Measurements from ENCODE around the gene CES4A.
A peak's percentile ranks its signal among the peaks of the same experiment; 100 is the strongest.
"Not testable (repeated sequence)": the region's sequence is repeated elsewhere in the genome, so short reads cannot be mapped to it uniquely, and the experiment has no call there.

The CES4A gene

DNA sequence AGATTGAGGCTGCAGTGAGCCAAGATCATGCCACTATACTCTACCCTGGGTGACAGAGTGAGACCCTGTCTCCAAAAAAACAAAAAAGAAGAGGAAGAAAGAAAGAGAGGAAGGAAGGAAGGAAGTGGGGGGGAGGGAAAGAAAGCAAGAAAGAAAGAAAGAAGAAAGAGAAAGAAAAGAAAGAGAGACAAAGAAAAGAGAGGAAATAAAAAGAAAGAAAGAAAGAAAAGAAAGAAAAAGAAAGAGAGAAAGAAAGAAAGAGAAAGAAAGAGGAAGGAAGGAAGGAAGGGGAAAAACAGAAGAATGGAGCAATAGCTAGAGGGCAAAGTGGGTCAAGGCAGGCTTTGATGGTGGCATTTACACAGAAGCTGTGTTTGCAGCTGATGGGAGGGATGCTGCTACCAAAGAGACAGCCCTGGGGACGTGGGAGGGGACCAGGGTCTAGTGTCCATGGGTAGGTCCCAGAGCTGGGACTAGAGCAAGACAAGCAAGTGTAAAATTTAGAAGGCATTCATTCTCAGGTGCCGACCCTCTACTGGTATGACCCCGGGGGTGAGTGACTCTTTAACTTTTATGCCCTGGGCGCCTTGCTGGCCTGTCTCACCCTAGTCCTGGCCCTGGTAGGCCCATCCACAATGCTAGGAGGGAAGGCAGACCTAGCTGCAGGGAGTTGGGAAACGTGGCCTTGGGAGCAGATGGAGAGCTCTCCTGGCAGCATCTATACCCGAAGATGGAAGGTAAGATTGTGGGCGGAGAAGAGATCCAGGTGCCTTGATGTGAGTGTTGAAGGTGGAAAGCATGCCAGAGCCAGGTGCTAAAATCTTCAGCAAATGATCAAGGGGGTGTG lies 29.3 kb upstream of the CES4A start:
- no peak for DNase-seq

DNA sequence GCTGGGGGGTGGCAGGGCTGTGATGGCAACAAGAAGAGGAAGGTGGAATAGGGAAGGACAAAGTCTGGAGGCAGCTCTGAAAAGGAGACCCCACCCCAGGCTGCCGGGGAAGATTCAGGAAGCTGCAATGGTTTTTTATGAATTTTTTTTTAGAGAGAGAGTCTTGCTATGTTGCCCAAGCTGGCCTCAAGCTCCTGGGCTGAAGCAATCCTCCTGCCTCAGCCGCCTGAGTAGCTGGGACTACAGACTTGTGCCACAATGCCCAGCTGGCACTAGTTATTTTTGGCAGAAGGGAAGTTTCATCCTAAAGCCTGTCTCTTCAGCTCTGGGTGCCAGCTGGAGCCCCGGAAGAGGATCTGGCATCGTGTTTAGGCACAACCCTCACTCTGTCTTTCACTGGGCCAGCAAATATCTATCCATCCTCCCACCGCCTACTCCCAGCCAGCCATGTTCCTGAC lies 28.7 kb upstream of the CES4A start:
- DNase-seq, result no peak

DNA sequence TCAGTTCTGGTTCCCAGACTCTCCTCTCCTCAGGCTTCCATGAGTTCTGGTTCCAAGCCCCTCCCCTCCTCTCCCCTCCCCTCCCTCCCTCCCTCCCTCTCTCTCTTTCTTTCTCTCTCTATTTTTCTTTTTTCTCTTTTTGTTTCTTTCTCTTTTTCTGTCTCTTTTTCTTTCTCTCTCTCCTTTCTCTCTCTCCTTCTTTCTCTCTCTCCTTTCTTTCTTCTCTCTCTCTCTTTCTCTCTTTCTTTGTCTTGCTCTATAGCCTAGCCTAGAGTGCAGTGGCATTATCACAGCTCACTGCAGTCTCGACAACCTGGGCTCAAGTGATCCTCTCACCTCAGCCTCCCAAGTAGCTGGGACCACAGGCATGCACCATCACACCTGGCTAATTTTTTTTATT lies 28.1 kb upstream of the CES4A start:
- no peak for DNase-seq

DNA sequence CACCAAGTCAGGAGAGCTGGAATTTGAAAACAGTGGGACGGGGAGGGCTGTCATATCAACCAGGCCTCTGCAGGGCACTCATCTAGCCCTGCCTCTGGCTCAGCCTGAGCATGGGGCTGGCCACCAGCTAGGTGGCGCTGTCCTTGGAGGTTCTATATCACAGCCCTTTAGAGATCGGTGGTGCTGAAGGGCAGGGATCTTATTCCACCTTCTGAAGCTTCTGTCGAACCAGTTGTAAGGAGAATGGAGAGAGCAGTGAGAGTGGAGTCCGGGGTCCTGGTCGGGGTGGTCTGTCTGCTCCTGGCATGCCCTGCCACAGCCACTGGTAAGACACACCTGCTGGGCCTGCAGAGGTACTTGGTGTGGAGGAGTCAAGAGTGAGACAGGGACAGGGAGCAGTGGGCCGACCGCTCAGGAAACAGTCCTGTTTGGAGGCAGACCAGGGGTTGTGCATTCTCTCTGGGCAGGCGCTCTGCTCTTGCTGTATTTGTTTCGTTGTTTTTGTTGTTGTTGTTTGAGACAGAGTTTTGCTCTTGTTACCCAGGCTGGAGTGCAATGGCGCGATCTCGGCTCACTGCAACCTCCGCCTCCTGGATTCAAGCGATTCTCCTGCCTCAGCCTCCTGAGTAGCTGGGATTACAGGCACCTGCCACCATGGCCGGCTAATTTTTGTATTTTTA lies 27.2 kb upstream of the CES4A start, which contains the start of gene CES3:
Gene CES3, plus strand, starts transcription at position 202 of the 680 bp plus-strand sequence. Its CDS starts 42 bp downstream, at position 244.
- peak; percentile 93 for DNase-seq

DNA sequence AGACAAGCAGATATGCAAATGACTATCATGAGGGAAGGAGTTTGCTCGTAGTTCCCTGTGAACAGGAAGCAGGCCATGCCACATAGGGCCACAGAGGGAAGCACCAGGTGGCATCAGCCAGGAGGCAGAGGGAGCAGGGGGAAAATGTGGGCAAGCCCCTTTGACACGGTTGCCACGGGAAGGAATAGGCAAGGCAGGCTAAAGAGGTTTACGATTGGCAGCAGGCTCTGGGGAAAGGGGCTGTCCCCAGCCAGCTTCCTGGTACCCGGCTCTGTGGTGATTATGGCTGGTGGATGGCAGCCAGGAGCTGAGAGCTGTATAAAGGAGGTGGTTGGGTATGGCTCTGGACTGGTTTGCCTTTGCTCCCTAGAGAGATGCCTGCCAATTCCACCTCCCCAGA lies 26.5 kb upstream of the CES4A start:
- DNase-seq, result peak; percentile 10

DNA sequence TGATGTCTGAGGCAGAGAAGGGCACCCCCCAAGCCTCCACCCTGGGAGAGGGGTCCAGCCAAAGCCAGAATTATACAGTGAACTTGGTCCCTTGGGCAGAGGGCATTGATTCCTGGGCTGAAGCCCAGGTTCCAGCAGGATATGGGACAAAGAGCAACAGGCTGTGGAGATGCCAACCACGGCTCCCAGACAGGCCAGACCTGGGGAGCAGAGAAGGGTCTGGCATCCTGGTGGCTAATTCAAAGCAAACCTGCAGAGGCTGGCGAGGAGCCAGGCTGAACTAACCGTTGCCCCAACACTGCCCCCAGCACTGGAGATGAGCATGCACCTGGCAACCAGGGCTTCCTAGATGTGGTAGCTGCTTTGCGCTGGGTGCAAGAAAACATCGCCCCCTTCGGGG lies 24.3 kb upstream of the CES4A start:
- no peak for DNase-seq

DNA sequence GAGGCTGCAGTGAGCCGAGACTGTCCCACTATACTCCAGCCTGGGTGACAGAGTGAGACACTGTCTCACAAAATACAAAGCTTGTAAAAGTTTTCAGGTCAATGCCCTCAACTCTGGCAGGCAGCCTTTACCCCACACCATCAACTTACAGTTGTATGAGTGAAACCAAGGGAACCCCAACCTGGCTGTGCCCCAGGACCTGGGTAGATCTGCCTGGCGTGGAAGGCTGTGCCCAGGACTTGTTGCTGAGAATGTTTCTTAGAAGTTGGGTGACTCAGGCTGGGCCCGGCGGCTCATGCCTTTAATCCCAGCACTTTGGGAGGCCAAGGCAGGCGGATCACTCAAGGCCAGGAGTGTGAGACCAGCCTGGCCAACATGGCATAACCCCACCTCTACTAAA lies 19.5 kb upstream of the CES4A start:
- no peak for DNase-seq

DNA sequence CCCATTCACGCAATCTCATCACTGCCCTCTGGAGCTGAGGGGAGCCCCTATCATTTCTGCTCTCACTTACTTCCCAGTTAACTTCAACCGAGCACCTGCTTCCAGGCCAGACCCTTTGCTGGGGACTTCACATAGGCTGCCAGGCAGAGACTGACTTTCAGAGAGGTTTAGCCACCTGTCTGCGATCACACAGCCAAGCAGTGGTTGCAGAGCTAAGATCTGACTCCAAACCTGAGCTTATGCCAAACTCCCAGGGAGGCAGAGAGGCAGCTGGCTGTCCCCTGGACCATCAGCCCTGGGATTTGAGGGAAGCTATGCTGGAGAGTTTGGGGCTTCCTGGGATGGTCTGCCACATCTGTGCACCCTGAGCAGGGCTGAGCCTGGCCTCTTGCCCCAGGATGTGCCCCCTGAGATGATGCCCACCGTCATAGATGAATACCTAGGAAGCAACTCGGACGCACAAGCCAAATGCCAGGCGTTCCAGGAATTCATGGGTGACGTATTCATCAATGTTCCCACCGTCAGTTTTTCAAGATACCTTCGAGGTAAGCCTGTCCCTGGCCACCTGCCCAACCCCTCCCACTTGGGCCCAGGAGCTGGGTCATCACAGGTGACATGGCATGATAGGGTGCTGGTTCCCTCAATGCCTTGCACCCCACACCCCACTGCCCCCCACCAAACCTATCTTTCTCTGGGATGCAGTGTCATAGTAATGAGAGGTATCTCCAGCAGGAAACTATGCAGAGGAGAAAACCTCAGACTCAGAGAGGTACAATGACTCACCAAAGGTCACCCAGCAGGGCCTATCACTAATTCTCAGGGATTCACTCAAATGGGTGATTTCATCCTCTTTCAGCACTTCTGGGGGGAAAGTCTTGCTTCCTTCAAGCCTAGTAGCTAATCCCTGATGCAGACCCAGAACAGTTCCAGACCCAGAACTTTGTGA lies 17.3 kb upstream of the CES4A start:
- DNase-seq, result no peak

DNA sequence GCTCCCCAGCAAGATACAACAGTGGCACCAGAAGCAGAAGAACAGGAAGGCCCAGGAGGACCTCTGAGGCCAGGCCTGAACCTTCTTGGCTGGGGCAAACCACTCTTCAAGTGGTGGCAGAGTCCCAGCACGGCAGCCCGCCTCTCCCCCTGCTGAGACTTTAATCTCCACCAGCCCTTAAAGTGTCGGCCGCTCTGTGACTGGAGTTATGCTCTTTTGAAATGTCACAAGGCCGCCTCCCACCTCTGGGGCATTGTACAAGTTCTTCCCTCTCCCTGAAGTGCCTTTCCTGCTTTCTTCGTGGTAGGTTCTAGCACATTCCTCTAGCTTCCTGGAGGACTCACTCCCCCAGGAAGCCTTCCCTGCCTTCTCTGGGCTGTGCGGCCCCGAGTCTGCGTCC lies 15.4 kb upstream of the CES4A start:
- DNase-seq, result no peak

DNA sequence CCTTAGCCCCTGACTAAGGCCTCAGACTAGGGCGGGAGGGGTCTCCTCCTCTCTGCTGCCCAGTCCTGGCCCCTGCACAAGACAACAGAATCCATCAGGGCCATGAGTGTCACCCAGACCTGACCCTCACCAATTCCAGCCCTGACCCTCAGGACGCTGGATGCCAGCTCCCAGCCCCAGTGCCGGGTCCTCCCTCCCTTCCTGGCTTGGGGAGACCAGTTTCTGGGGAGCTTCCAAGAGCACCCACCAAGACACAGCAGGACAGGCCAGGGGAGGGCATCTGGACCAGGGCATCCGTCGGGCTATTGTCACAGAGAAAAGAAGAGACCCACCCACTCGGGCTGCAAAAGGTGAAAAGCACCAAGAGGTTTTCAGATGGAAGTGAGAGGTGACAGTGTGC lies 14.7 kb upstream of the CES4A start:
- DNase-seq, result no peak

DNA sequence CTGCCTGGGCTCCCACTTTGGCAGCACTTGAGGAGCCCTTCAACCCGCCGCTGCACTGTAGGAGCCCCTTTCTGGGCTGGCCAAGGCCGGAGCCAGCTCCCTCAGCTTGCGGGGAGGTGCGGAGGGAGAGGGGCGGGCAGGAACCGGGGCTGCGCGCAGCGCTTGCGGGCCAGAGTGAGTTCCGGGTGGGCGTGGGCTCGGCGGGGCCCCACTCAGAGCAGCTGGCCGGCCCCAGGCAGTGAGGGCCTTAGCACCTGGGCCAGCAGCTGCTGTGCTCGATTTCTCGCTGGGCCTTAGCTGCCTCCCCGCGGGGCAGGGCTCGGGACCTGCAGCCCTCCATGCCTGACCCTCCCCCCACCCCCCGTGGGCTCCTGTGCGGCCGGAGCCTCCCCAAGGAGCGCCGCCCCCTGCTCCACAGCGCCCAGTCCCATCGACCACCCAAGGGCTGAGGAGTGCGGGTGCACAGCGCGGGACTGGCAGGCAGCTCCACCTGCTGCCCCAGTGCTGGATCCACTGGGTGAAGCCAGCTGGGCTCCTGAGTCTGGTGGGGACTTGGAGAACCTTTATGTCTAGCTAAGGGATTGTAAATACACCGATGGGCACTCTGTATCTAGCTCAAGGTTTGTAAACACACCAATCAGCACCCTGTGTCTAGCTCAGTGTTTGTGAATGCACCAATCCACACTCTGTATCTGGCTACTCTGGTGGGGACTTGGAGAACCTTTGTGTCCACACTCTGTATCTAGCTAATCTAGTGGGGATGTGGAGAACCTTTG lies 14.0 kb upstream of the CES4A start:
- DNase-seq, result not testable (repeated sequence)

DNA sequence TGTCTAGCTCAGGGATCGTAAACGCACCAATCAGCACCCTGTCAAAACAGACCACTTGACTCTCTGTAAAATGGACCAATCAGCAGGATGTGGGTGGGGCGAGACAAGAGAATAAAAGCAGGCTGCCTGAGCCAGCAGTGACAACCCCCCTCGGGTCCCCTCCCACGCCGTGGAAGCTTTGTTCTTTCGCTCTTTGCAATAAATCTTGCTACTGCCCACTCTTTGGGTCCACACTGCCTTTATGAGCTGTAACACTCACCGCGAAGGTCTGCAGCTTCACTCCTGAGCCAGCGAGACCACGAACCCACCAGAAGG lies 13.5 kb upstream of the CES4A start:
- not testable (repeated sequence) for DNase-seq

DNA sequence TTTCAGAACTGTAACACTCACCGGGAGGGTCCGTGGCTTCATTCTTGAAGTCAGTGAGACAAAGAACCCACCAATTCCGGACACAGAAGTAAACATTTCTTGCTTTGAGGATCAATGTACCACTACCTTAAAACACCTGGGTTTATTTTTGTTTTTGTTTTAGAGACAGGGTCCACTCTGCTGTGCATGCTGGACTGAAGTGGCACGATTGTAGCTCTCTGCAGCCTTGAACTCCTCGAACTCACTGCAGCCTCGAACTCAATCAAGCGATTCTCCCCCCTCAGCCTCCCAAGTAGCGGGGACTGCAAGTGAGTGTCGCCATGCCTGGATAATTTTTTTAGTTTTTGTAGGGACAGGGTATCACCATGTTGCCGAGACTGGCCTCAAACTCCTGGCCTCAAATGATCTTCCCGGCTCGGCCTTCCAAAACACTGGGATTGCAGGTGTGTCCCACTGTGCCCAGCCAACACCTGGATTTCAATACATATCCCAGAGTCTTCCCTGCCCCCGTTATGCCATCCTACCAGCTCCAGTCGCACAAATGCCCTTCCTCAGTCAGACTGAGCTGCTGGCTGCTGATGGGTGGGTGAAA lies 13.0 kb upstream of the CES4A start:
- DNase-seq, result no peak

DNA sequence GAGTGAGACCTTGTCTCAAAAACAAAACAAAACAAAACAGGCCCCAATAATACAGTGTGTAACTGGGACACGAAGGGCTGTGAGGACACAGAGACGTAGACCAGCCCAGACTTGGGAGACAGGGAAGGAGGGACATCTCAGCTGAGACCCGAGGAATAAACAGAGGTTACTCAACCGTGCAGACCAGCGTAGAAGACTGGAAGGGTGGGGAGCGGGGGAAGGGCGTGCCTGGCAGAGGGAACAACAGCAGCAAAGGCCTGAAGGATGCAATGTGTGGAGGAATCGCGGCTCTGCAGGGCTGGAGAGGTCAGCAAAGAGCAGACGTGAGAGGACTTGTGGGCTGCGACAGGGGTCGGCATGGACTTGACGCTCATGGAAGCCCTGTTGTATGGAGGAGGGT lies 11.6 kb upstream of the CES4A start:
- DNase-seq, result peak; percentile 9

DNA sequence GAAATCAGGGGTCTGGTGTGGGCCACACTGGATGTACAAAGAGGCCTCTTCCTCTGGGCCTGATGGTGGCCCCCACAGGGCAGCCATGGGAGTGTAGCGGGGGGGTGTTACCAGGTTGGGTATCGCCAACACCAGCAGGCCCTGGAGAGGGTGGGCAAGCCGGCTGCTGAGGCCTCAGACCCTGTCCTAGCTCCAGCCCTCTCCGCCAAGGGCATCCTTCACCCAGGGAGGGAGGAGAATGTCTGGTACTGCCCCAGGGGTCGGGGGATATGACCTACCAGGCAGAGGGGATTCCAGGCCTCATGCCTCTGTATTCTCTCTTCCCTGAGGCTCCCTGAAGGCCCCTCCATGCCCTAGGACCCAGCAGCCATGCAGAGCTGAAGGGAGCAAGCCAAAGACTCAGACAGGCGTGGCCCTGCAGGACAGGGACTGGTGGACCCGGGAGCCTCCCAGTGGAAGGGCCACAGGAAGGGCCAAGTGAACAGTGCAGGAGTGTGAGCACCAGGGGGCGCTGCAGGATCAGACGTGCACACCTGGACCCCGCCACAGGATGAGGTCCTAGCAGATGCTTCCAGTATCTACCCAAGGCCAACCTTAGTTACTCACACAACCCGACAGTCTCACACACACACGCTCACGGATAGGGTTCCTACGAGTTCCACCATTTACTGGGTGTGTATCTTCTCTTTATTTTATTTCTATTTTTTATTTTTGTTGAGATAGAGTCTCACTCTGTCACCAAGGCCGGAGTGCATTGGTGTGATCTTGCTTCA lies 10.9 kb upstream of the CES4A start:
- peak; percentile 92 for DNase-seq

DNA sequence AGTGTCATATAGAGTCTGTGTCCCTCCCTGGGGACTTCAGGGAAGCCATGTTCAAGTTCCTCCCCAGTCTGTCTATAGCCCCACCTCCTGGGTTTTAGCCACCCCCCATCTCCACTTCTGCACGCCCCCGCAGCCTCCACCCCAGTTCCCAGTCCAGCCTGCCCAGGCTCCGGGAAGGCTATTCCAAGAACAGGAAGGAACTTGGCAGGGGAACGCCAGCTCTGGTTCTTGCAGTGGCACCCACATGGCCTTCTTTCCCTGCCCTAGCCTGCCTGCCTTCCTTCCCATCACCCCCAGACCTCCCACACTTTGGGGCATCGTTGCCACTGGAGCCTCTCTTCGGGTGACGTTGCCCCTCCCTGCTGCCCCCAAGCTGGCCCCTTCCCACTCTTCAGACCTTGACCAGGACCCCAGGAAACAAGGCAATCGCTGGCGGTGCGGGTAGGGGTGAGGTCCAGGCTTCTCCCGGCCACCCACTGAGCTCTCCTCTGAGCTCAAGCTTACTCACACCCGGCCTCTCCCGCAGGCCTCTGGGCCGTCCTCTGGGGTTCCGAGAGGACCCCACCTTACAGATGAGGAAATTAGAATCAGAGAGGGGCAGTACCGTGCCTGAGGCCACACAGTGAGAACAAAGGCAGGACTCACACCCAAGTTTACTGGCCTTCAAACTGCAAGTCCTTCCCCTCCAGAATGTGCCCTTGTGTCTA lies 9.2 kb upstream of the CES4A start:
- no peak for DNase-seq

DNA sequence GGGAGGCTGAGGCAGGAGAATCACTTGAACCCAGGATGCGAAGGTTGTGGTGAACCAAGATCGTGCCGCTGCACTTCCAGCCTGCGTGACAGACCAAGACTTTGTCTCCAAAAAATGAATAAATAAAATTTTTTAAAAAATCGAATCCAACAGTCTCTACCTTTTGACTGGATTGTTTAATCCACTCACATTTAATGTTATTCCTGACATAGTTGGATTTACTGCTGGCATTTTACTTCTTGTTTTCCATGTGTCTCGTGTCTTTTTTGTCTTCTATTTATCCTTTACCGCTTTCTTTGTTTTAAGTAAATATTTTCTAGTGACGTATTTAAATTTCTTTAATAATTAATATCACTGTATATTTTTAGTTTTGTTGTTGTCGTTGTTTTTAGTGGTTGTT lies 5.4 kb upstream of the CES4A start:
- no peak for DNase-seq

DNA sequence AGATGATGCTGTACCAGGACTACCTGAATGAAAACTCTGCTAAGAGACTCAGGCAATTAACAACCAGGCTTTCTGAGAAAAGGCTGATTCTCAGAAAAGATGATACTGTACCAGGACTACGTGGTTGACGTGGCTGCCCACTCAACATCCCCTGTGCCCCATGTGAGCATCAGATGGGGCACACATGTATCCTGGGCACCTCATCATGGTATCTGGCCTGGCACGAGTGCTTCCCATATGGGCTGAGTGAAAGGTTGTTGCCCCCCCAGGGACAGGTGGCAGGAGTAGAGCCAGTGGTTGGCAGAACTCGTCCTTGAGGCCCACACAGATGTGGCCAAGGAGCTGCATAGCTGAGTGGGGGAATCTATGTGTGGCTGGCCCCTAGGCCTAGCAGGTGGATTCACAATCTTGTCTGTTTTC lies 3.5 kb upstream of the CES4A start:
- DNase-seq, result no peak

DNA sequence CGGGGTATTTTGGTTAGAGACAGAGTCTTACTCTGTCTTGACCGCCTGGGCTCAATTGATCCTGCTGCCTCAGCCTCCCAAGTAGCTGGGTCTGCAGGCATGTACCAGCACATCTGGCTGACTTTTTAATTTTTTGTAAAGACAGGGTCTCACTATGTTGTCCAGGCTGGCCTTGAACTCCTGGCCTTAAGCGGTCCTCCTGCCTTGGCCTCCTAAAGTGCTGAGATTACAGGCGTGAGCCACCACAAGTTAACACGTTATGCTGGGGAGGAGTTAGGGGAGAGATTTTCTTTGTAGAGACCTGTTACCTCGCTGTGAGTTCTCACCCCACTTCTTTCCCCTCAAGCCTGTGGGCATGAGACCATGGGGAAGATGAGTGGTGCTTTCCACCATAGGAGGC lies 1.8 kb upstream of the CES4A start:
- DNase-seq, result no peak

DNA sequence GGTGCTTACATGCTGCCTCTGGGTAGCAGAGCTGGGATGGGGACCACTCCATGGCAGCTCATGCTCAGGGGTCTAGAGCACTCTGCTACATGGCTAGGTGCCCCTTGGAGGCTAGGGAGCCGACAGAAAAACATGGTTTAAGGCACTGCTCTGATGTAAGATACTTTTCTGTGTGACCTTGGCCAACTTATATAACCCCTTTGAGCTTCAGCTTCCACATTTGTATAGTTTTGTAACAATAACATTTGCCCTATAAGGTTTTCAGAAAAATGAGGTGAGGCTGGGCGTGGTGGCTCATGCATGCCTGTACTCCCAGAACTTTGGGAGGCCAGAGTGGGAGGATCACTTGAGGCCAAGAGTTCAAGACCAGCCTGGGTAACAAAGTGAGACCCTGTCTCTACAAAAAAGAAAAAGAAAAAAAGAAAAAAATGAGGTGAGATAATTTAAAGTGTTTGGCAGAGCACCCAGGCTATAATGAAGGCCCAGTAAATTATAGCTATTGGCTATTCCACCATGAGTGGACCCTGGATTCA lies 3.2 kb downstream of the CES4A start:
- DNase-seq, result no peak
